Fibroblast of lung (primary cell): Measurements from ENCODE around the gene XCR1.

Experiments used
- CTCF ChIP-seq, 2 donors: IDR thresholded peaks in 1 of 2; conservative IDR thresholded peaks in 1 of 2; 1 replicate in 1 of 2; 2 replicates in 1 of 2; pipeline ENCODE4 v1.5.1; 2011 to 2012; ENCODE audit warnings: low read length in 2 of 2, control low read depth in 1 of 2, inconsistent platforms in 1 of 2, low read depth in 1 of 2, mild to moderate bottlenecking in 1 of 2
- EZH2 ChIP-seq: IDR thresholded peaks from 2 replicates; pipeline ENCODE4 v1.5.1; 2012; ENCODE audit warnings: low read length, control low read depth, mild to moderate bottlenecking; ENCODE audit errors: missing control alignments

DNA sequence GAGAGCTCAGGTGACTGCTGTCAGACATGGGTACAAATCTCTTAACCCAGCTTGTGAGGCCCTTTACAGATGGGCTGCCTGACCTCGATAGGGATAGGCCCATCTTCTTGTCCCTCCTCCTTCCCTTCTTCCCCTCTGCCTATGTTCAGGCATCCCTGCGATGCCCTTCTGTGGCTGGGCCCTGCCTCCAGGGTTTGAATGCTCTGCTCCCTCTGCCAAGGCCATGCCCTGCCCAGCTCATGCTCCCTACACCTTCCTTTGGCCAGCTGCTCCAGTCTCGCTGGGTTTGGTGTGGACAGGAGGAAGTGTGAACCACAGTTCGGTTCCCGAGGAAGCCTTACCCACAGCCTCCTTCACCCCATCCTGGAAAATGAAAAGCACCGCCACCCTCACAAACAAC lies 35.9 kb downstream of the XCR1 start:
- TF ChIP-seq EZH2 (no peak), CTCF (conservative IDR thresholded peaks at IDR 0.05 in 1 of 2, IDR thresholded peaks at IDR 0.05 in 1 of 2; ENCODE audit: low read depth in 1 of 2, low read length in 2 of 2) (no peak)
